ENCODE data around the gene MYDGF.
"Not testable (repeated sequence)": the region's sequence is repeated elsewhere in the genome, so short reads cannot be mapped to it uniquely, and the experiment has no call there.

Gene MYDGF

DNA sequence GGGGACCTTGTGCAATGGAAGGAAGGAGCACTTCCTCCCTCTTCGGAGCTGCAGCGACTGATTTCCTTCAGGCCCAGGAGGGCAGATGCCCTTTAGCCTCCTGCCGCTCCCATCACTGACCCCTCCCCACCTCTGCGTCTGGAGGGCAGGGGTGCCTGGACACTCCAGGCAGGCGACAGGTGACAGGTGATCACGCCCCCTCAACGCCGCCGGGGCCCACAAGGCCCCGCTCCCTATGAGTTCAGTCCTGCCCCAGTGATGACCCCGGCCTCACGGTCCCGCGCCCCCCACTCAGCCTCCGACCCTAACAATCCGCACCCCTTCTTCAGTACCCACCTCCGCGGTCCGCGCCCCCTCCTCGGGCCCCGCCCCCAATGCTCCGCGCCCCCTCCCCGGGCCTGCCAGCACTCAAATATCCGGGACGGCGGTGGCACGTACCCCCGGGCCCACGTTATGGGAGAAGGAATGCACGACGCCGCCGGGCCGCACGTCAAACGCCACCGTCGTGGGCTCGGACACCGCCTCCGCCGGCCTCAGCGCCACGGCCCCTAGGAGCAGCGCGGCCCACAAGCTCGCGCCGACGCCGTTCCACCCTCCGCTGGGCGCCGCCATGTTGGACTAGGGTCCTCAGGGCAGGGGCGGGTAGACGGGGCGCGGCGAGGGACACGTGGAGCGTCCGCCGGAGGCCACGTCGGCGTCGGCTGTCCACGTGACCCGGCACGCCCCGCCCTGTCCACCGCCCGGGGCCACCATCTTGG is at the start of gene MYDGF:
MYDGF (minus strand) TSS at position 620 of the 758 bp plus-strand sequence; CDS start at position 612, 8 bp downstream.
- DNase-seq, result peak; percentile 18 to 89 (median 68)

DNA sequence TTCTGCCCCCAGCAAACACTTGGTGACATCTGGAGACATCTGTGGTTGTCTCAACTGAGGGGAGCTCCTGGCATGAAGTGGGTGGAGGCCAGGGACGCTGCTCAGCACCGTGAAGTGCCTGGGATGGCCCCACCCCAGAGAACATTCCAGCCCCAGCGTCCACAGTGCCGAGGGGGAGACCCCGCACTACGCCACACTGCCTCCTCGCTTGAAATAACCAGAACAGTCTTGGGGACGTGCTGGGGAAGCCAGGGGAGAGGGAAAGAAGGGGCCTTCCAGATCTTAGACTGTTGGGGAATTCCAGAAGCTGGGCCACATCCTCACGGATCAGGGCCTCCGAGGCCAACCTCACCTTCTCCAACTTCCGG is 49.3 kb upstream of the MYDGF start:
- DNase-seq, result no peak

DNA sequence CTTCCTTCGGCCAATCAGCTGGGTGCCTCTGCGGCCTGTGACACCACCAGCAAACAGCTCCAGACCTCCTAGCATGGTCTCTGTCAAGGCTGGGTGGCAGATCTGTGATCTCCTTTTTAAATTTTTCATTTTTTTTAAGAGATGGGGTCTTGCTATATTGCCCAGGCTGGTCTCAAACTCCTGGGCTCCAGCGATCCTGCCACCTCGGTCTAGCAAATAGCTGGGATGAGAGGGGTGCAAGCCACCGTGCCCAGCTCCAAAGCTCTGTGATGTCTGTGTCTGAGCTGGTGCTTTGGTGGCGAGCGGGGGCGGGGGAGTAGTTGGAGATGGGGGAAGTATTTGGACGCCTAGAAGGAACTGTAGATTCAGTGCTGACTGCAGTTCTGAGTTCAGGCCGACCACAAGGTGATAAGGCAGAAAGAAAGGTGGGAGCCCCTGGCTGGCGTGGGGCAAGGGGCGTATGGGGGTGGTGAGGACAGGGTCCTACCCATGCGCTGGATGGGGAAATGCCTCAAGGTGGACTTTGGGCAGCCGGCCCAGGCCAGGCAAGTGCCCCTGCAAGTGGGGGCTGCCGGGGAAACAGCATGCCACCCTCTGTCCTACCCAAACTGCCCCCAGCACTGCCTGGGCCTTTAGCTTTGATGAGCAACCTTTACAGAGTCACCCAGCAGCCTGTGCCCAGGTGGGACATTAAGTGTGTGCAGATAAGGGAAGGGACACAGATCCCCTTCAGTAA is 48.0 kb upstream of the MYDGF start:
- DNase-seq, result no peak

DNA sequence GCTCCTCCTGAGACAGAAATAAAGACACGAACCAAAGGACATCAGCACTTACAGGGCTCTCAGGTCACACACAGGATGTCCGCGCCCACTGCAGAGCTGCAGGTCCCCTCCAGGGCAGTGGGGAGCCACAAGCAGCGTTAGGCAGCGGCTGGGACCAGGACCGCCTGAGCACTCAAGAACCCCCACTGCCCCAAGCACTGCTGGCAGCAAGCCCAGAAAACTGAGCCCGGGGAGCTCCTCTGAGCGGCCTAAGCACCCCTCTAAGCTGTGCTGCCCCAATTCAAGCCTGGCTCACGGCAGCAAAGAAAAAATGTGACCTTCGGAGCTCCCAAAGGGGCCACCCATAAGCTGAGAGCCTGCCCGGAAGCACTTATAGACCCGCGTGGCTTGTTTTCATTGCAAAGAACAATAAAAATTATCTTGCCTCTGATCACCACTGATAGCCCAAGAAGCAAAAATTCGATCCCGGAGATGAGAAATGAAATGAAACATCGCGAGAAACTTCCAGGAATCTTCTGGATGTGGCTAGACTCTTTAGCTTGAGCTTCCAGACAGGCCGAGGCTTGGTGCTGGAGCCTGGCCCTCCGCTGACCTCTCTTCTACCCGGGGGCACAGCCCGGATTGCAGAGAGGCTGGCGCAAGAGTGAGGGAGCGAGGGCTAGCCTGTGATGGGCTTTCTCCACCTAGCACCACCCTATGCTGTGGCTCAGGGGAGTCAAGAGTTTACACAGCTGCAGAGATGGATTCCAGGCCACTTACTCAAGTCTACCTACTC is 47.2 kb upstream of the MYDGF start:
- DNase-seq, result no peak

DNA sequence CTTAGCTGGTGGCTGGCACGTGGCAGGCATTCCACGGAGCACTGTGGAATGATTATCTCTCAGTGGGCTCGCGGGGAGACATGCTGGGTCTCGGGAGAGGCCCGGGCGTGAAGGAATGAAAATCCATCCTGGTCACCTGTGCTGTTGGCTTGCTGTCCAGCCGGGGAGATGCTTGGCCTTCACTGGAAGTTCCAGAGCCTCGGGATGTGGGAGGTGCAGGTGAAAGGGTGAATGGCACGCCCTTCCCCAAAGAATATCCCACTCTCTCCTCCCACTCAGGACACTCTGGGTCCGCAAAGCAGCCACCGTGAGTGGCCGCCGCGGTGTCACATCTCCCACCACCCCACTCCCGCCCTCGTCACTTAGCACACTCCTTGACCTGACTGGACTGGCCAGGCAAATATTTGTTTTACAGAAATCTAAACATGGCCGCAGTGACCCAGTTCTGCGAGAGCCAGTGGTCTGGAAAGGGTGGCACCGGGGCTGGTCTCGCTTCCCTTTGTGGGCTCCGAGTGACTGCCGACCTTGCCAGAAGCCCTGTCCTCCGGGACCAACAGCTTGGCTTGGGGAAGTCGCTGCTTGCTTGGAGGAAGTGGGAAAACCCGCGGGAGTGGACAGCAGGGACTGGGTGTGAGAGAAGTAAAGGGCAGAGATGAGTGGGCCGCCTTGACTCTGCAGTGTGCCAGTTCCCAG is 45.5 kb upstream of the MYDGF start:
- DNase-seq, result no peak

DNA sequence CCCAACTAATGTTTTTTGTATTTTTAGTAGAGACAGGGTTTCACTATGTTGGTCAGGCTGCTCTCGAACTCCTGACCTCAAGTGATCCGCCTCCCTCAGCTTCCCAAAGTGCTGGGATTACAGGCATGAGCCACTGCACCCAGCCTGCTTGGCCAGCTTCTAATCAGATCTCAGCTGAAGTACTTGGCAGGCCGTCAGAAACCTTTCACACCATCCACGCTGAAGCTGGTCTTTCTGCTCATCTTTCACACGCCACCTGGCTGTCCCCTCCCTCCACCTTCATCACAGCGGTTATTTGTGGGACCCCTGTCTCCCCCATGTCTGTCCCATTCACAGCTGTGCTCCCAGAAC is 45.0 kb upstream of the MYDGF start:
- DNase-seq, result not testable (repeated sequence)

DNA sequence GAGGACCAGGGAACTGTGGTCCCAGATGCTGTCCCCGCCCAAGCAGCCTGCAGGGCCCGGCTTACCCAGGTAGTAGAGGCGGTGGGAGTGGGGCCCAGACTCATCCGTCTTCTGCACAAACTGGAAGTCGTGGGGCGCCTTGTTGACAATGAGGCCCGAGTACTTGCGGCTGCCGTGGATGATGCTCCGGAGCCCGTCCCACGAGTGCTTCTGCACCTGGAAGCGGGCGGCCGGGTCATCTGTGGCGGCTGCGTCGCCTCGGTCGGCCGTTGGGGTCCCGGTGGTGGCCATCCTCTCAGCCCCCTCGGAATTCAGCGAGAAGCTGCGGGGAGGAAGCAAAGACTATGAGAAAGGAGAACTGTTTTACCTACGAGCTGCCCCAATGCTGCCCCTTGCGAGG is 43.9 kb upstream of the MYDGF start:
- DNase-seq, result no peak

DNA sequence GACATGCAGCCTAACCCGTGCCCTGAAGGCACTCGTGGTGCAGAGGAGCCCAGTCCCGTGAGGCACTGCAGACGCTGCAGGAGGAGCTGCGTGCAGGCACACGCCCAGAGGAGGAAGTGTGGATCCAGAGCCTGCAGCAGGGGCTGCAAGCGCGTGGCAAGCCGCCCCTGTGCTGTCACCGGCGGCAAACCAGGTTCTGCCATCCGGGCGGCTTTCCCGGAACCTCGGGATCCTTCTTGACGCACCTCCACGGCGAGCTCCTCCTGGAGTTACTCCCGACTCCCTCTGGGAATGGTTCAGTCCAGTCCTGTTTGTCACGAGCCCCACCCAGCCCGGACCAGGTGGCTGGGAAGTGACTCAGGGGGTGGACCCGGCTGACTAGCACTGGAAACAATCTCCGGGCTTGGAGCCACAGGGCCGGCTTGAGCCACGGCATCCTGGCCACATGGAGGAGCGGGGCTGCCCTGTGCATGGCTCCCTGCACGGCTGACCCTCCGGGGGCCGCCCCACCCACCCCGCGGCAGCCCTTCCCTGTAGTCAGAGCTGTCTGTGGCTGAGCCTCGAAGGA is 43.3 kb upstream of the MYDGF start:
- DNase-seq, result peak in 1 of 14 donors; percentile 84

DNA sequence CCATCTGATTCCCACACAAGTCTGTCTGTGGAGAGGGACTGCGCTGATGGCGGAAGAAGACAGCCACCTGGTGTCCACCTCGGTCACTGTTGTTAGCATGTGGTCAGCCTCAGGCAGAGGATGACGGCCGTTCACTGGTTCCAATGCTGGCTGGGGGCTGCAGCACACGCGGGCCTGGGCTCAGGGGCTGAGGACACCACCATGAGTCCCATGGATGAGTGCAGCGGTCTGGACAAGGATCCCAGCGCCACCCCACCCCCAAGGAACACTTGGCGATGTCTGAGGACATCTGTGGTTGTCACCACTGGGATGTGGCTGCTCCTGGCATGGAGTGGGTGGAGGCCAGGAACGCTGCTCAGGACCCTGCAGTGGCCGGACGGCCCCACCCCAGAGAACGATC is 42.6 kb upstream of the MYDGF start:
- DNase-seq, result no peak

DNA sequence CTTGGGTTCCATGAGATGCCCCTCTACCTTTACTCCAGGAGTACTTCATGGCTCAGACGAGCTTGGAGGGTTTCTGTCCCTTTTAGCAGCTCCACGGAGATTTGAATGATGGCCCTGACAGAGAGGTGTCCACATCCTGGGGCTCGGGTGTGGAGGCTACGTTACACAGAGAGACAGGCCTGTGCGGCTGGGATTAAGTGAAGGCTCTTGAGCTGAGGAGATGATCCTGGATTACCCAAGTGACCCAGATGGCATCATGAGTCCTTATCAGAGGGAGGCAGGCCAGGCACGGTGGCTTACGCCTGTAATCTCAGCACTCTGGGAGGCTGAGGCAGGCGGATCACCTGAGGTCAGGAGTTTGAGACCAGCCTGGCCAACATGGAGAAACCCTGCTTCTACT is 41.1 kb upstream of the MYDGF start:
- no peak for DNase-seq

DNA sequence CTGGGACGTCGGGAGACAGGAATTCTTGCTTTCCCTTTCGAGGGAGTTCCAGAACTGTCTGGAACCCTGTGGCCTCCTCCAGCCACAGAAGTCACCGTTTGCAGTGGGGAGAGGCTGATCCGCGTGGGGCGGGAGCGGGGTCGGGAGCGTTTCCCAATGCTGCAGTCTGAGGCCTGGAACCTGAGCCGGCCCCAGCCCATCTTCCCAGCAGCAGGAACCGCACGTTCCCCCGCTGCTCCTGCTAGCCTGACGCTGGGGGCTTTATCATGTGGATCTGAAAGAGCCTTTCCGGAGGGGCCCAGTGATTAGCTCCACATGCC is 40.1 kb upstream of the MYDGF start:
- DNase-seq, result no peak

DNA sequence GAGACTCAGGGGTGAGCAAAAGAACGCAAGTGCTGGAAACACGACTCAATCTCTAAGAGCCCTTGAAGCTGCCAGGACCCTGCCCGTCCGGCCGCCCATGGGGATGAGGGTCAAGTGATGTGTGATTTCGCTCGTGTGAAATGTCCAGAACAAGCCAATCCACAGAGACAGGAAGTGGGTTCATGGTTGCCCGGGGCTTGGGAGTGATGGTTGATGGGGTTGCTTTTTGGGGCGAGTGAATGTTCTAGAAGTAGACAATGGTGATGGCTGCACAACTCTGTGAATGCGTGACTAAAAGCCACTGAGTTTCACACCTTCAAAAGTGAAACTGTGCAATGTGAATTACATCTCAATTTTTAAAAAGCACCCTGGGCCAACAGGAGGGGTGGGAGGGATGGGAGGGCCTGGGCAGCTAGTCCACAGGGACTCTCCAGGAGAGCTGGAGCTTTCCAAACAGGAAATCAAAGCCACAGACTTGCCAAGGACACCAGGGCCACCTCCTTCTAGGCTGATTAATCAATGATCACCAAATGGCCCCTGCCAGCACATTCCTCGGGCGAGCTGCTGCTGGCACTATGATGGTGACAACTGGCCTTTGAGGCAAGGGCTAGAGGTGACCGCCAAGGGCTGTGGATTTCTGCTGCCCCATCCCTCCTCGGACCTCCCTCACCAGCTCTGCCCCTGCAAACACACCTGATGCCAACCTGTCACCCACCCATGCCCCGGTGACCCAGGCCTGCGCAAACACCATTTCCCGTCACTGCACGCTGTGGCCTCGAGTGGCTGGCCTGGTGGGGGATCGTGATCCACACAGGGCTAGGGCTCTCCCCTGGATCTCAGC is 39.5 kb upstream of the MYDGF start:
- DNase-seq, result no peak

DNA sequence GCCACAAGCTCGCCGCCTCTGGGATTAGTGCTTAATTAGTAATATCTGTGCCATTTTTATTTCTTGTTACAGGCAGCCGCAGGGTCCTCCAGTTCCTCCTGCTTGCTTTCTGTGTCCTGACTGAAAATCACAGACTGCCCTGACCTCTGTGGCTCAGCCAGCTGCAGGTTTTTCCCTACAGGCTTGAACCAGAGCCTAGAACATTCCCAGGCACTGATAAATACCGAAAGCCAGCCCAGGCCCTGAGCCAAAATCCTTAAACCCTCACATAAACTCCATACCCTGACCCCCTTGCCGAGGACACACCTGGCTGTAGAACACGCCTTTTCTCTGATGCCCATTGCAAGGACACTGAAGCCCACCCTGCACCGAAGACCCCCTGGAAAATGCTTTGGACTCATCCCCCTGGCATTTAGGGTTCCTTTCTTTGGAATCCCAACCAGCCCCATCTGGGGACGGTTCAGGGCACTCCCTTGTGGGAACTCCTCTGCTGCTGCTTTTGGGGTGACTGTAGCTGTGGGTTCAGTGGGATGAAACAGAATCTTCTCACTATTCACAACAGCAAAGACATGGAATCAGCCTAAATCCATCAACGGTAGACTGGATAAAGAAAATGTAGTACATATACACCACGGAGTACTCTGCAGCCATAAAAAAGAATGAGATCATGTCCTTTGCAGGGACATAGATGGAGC is 38.0 kb upstream of the MYDGF start:
- DNase-seq, result no peak

DNA sequence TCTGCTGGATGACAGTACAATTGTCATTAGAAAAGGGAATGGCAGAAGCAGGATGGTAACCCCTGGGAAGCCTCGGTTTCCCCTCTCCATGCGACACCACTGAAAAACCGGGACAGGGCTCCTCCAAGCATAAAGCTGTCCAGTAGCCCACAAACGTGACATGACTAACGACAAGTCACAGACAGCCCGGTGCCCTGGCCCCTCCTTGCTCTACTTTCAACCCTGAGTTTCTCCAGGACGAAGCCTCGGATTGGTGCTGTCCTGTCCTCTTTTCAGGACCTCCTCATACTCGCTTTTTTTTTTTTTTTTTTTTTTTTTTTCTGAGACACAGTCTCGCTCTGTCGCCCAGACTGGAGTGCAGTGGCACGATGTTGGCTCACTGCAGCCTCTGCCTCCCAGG is 37.2 kb upstream of the MYDGF start:
- no peak for DNase-seq

DNA sequence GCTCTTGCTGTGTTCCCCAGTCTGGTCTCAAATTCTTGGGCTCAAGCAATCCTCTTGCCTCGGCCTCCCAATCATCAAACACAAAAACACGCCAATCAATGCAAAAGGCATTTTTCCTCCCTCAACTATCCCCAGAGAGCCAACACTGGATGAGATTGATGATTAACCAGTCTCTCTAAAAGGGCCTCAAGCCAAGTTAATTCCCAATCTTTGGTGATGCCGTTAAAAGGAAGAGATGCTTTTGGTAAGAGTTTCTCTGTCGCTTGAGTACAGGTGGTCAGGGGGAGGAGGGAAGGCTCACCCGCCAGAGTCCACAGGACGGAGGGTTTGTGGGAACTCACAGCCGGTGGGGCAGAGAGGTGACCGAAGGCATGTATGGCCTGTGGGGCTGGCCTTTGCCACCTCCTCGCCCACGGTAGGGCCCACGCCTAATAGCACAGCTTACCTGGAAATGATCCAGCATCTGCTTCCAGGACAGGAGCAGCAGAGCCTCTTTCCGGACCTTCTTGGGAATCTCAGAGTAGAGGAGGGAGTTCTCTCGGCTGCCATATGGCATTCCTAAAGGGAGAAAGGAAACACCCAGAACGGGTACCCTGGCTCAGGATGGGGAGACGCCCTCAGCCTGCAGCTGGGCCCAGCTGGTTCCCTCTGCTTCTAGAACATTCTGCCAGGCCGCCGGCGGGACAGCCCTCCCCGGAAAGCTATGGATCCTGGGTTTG is 35.4 kb upstream of the MYDGF start:
- no peak for DNase-seq

DNA sequence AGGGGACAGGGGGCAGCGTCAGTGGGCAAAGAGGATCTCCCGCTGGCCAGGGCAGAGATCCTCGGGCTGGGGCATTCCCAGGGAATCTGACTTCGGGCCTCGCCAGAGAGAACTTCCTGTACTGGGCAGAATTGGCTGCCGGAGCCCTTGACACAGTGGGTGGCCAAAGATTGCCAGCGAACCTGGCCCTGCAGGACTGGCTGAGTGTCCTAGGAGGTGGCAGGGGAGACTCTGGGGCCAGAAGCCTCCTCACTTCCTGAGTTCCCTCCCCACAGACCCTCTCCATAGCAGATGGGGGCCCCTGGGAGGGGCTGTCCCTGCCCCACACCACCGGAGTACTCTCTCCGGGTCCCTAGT is 34.2 kb upstream of the MYDGF start:
- DNase-seq, result peak in 2 of 14 donors; percentile 24 to 78

DNA sequence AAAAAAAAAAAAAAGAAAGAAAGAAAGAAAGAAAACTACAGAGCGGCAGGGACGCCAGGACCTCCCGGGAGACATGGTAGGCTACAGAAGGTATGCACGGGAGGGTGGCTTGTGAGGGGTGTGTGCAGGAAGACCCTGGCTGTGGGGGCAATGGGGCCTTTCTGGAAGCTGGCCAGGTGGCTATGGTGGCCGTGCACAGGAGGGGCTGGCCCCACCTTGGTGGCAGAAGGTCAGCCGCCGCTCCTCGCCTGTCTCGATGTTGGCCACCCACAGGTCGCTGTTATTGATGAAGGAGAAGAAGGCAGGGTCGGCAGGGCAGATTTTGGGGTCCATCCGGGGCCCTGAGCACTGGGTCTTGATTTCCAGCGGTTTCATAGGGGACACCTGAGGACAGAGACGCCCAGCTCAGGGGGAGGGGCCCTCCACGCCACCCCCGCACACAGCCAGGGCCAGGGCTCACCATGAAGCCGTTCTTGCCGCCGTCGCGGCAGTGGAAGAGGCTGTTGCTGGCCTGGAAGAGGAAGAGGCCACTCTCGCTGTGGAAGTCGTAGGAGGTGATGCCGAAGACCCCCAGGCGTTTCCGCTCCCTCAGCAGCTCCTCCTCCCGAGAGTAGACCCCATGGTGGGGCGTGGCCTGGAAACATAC is 33.7 kb upstream of the MYDGF start:
- no peak for DNase-seq

DNA sequence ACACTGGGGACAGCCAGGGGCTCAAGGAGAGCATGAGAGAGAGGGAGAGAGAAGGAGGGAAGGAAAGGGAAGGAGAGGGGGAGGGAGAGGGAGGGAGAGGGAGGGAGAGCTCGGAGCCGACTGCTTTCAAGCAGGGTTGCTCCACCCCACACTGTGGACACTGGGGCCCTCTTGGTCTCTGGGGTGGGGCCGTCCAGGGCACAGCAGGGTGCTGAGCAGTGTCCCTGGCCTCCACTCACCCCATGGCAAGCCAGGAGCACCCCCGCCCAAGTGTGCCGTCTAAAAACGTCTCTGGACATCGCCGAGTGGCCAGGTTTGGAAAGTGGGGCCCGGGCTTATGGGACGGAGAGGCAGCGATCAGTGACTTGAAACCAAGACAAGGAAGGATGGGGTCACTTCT is 32.6 kb upstream of the MYDGF start:
- no peak for DNase-seq

DNA sequence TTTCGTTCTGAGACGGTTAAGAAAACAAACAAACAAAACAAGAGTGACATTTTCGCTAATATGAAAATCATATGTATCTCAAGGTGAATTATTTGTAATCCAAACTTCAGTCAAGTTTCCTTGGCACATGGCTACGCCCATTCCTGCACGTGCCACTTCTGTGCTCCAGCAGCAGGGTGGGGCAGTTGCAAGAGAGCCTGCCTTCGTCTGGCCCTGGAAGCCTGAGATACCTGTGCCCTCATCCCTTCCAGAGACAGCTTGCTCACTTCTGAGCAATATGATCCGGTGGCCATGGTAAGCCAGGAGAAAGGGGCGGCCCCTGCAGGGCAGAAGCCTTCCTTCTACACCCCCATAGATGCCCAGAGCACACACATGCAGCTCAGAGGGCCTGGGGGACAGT is 31.4 kb upstream of the MYDGF start:
- DNase-seq, result no peak

DNA sequence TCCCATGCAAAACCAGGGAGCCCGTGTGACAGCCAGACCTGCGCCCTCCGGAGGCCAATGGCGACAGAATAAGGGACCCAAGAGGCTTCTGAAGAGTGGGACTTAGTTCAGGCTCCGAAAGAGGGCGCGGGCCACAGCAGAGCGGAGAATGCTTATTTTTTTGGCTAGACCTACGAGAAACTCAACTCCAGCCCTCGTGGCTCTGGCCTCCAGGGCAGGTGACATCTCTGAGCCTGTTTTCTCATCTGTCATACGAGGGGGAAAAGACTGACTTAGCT is 30.5 kb upstream of the MYDGF start:
- no peak for DNase-seq
